ENCODE measurements around the gene RIC3. TPM values are rescaled to one million over a fixed set of nuclear protein-coding genes. Genes with fewer than 3 reads are reported as not detected.

Gene RIC3
- total RNA-seq, 2 donors from 2014 or later, result 23.5 to 25.3 TPM

- H3K27ac ChIP-seq (ENCODE audit: low read depth, low read length), result no peak overlapping the region
- DNase-seq, result peak; percentile 85
- no peak overlapping the region for H3K27ac Mint-ChIP-seq
- peaks cover 7% of the 10 kb centered on the region for H3K27me3 Mint-ChIP-seq (ENCODE audit: insufficient read depth)
- H3K36me3 ChIP-seq (ENCODE audit: control insufficient read depth, insufficient read depth, low read length), result no peaks in the 10 kb centered on the region
- peaks cover 7% of the 10 kb centered on the region for H3K4me1 Mint-ChIP-seq
- H3K9me3 Mint-ChIP-seq, result no peaks in the 10 kb centered on the region
- H3K36me3 Mint-ChIP-seq (ENCODE audit: low read depth), result no peaks in the 10 kb centered on the region
- no peak overlapping the region for H3K9ac ChIP-seq (ENCODE audit: extremely low read depth, low read length, poor library complexity, severe bottlenecking)
- H3K27me3 ChIP-seq (ENCODE audit: control insufficient read depth, insufficient read depth, low read length, poor library complexity, severe bottlenecking), result peaks cover 3% of the 10 kb centered on the region
- no peaks in the 10 kb centered on the region for H3K9me3 ChIP-seq (ENCODE audit: control insufficient read depth, low read length)
- TF ChIP-seq CTCF (conservative IDR thresholded peaks at IDR 0.05), result peak; percentile 75
- H3K4me3 ChIP-seq (ENCODE audit: low read length), result no peak overlapping the region
- H3K4me1 ChIP-seq (ENCODE audit: control insufficient read depth, insufficient read depth, low read length), result no peaks in the 10 kb centered on the region
- no peak overlapping the region for H3K4me3 Mint-ChIP-seq
- 73 to 79% methylated on average over 4 of the region's 4 CpGs for WGBS, 2 experiments (ENCODE audit: insufficient coverage in 1 of 2, insufficient read length in 1 of 2)
These were observed 81.6 kb downstream of the RIC3 start for GRCh38 chr11:8087185-8087584.

DNA sequence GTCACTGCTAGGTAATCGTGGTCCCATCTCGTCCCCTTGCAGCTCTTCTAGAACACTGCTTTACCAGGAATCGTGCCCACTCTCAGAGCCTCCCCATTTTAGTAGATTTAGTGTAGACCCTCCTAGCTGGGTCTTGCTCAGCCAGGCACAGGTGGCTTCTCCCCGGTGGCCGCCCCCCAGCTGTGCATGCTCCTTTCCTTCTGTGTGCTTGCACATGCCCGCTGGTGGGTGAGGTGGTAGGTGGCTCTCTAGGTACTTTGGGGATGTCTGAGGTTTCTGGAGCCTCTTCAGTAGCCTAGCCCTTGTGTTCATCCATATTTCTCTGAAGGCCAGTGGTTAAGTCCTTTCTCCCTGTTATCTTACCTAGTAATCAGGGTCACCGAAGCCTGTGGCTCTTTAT lies 82.3 kb downstream of the RIC3 start:
- TF ChIP-seq CTCF (conservative IDR thresholded peaks at IDR 0.05), result no peak
- H3K4me3 ChIP-seq (ENCODE audit: low read length), result no peak overlapping the region
- DNase-seq, result no peak
- Mint-ChIP-seq H3K27me3 (ENCODE audit: insufficient read depth) (peaks cover 14% of the 10 kb centered on the region), H3K27ac (no peak overlapping the region), H3K4me1 (peaks cover 7% of the 10 kb centered on the region), H3K9me3 (no peaks in the 10 kb centered on the region), H3K36me3 (ENCODE audit: low read depth) (no peaks in the 10 kb centered on the region), H3K4me3 (no peak overlapping the region)
- H3K27ac ChIP-seq (ENCODE audit: low read depth, low read length), result no peak overlapping the region
- no peaks in the 10 kb centered on the region for H3K9me3 ChIP-seq (ENCODE audit: control insufficient read depth, low read length)
- peaks cover 3% of the 10 kb centered on the region for H3K4me1 ChIP-seq (ENCODE audit: control insufficient read depth, insufficient read depth, low read length)
- no peak overlapping the region for H3K9ac ChIP-seq (ENCODE audit: extremely low read depth, low read length, poor library complexity, severe bottlenecking)
- no peaks in the 10 kb centered on the region for H3K36me3 ChIP-seq (ENCODE audit: control insufficient read depth, insufficient read depth, low read length)
- 94 to 100% methylated on average over 1 to 6 of the region's 7 CpGs for WGBS, 2 experiments (ENCODE audit: insufficient coverage in 1 of 2, insufficient read length in 1 of 2)
- H3K27me3 ChIP-seq (ENCODE audit: control insufficient read depth, insufficient read depth, low read length, poor library complexity, severe bottlenecking), result peaks cover 9% of the 10 kb centered on the region

- WGBS, 2 experiments (ENCODE audit: insufficient coverage in 1 of 2, insufficient read length in 1 of 2), result 88 to 92% methylated on average over 6 to 8 of the region's 8 CpGs
- no peak for TF ChIP-seq CTCF (conservative IDR thresholded peaks at IDR 0.05)
- Mint-ChIP-seq H3K27me3 (ENCODE audit: insufficient read depth) (peaks cover 14% of the 10 kb centered on the region), H3K9me3 (no peaks in the 10 kb centered on the region), H3K36me3 (ENCODE audit: low read depth) (no peaks in the 10 kb centered on the region), H3K4me1 (peaks cover 7% of the 10 kb centered on the region), H3K27ac (no peak overlapping the region), H3K4me3 (no peak overlapping the region)
- Histone ChIP-seq H3K27me3 (ENCODE audit: control insufficient read depth, insufficient read depth, low read length, poor library complexity, severe bottlenecking) (peaks cover 11% of the 10 kb centered on the region), H3K4me3 (ENCODE audit: low read length) (no peak overlapping the region), H3K9ac (ENCODE audit: extremely low read depth, low read length, poor library complexity, severe bottlenecking) (no peak overlapping the region), H3K27ac (ENCODE audit: low read depth, low read length) (peak overlapping the region; percentile 17), H3K36me3 (ENCODE audit: control insufficient read depth, insufficient read depth, low read length) (no peaks in the 10 kb centered on the region), H3K9me3 (ENCODE audit: control insufficient read depth, low read length) (no peaks in the 10 kb centered on the region), H3K4me1 (ENCODE audit: control insufficient read depth, insufficient read depth, low read length) (peaks cover 5% of the 10 kb centered on the region)
- DNase-seq, result no peak
These were observed 82.8 kb downstream of the RIC3 start for GRCh38 chr11:8086001-8086479.
